ENCODE results near the gene MORF4L1. TPM values are rescaled to one million over a fixed set of nuclear protein-coding genes. Genes with fewer than 3 reads are reported as not detected.

The MORF4L1 gene
- total RNA-seq, 1 experiment from 2014 or later: 424 TPM

GRCh38 chr15:78881681-78882080, 9.0 kb downstream of the MORF4L1 start:
- BruUV-seq (replicated peaks): no TSS peak
- Histone ChIP-seq H3K27me3 (replicated peaks; ENCODE audit: control insufficient read depth, insufficient read depth, low read length) (no peaks in the 10 kb centered on the region), H3K4me1 (peaks cover 11% of the 10 kb centered on the region), H3K4me3 (ENCODE audit: low read depth, low read length) (no peak overlapping the region), H3K9me3 (no peaks in the 10 kb centered on the region), H3K36me3 (ENCODE audit: control insufficient read depth, insufficient read depth, low read length) (no peaks in the 10 kb centered on the region; the same call in 1 of the 2 replicates)
- peaks cover 71% of the 10 kb centered on the region for H3K36me3 Mint-ChIP-seq (ENCODE audit: insufficient read depth, unreplicated experiment)
- no peaks in the 10 kb centered on the region for H3K27me3 Mint-ChIP-seq (ENCODE audit: insufficient read depth, unreplicated experiment)
- no peak overlapping the region for H3K27ac Mint-ChIP-seq (ENCODE audit: unreplicated experiment)
- no peaks in the 10 kb centered on the region for H3K9me3 Mint-ChIP-seq (ENCODE audit: unreplicated experiment)
- no peak for TF ChIP-seq CTCF (IDR thresholded peaks at IDR 0.05; ENCODE audit: insufficient read depth in 1 of 2, low read depth in 1 of 2, low read length in 1 of 2, severe bottlenecking in 1 of 2, unreplicated experiment in 1 of 2)
- POLR2A ChIA-PET: no interaction called here
- H3K4me1 Mint-ChIP-seq (ENCODE audit: low read depth, unreplicated experiment): no peaks in the 10 kb centered on the region
- CTCF ChIA-PET: no interaction called here
- no peak for DNase-seq
- intact Hi-C loops (cut with micrococcal nuclease; ENCODE audit: unreplicated experiment): no loop called here
- no peak overlapping the region for H3K4me3 Mint-ChIP-seq (ENCODE audit: unreplicated experiment)

GRCh38 chr15:78889000-78889399, 16.3 kb downstream of the MORF4L1 start:
- ChIA-PET POLR2A (no interaction called here), CTCF (no interaction called here)
- intact Hi-C loops (cut with micrococcal nuclease; ENCODE audit: unreplicated experiment): no loop called here
- no TSS peak for BruUV-seq (replicated peaks)
- Mint-ChIP-seq H3K4me1 (ENCODE audit: low read depth, unreplicated experiment) (no peaks in the 10 kb centered on the region), H3K36me3 (ENCODE audit: insufficient read depth, unreplicated experiment) (peaks cover 99% of the 10 kb centered on the region), H3K27ac (ENCODE audit: unreplicated experiment) (no peak overlapping the region), H3K9me3 (ENCODE audit: unreplicated experiment) (no peaks in the 10 kb centered on the region), H3K4me3 (ENCODE audit: unreplicated experiment) (no peak overlapping the region), H3K27me3 (ENCODE audit: insufficient read depth, unreplicated experiment) (no peaks in the 10 kb centered on the region)
- DNase-seq: no peak
- Histone ChIP-seq H3K36me3 (ENCODE audit: control insufficient read depth, insufficient read depth, low read length) (no peaks in the 10 kb centered on the region; the same call in 1 of the 2 replicates), H3K9me3 (no peaks in the 10 kb centered on the region), H3K4me3 (ENCODE audit: low read depth, low read length) (no peak overlapping the region), H3K4me1 (no peaks in the 10 kb centered on the region; the same call in 1 of the 2 replicates), H3K27me3 (replicated peaks; ENCODE audit: control insufficient read depth, insufficient read depth, low read length) (no peaks in the 10 kb centered on the region)
- TF ChIP-seq CTCF (IDR thresholded peaks at IDR 0.05; ENCODE audit: insufficient read depth in 1 of 2, low read depth in 1 of 2, low read length in 1 of 2, severe bottlenecking in 1 of 2, unreplicated experiment in 1 of 2): no peak

- no peaks in the 10 kb centered on the region for H3K9me3 ChIP-seq
- intact Hi-C loops (cut with micrococcal nuclease; ENCODE audit: unreplicated experiment): no loop called here
These were observed 20.8 kb downstream of the MORF4L1 start for GRCh38 chr15:78893538-78893937.

More at GRCh38 chr15:78893538-78893937, 20.8 kb downstream of the MORF4L1 start:
- ChIA-PET CTCF (no interaction called here), POLR2A (no interaction called here)
- H3K27ac Mint-ChIP-seq (ENCODE audit: unreplicated experiment): no peak overlapping the region
- no peaks in the 10 kb centered on the region for H3K27me3 ChIP-seq (replicated peaks; ENCODE audit: control insufficient read depth, insufficient read depth, low read length)
- TF ChIP-seq CTCF (IDR thresholded peaks at IDR 0.05; ENCODE audit: insufficient read depth in 1 of 2, low read depth in 1 of 2, low read length in 1 of 2, severe bottlenecking in 1 of 2, unreplicated experiment in 1 of 2): no peak
- no peaks in the 10 kb centered on the region for H3K9me3 Mint-ChIP-seq (ENCODE audit: unreplicated experiment)
- H3K27me3 Mint-ChIP-seq (ENCODE audit: insufficient read depth, unreplicated experiment): no peaks in the 10 kb centered on the region
- no peaks in the 10 kb centered on the region; the same call in 1 of the 2 replicates for H3K36me3 ChIP-seq (ENCODE audit: control insufficient read depth, insufficient read depth, low read length)
- no peak overlapping the region for H3K4me3 ChIP-seq (ENCODE audit: low read depth, low read length)
- no peak for DNase-seq
- peaks cover 99% of the 10 kb centered on the region for H3K36me3 Mint-ChIP-seq (ENCODE audit: insufficient read depth, unreplicated experiment)
- no peak overlapping the region for H3K4me3 Mint-ChIP-seq (ENCODE audit: unreplicated experiment)
- H3K4me1 Mint-ChIP-seq (ENCODE audit: low read depth, unreplicated experiment): peaks cover 3% of the 10 kb centered on the region
- no peaks in the 10 kb centered on the region; the same call in 1 of the 2 replicates for H3K4me1 ChIP-seq
- BruUV-seq (replicated peaks): no TSS peak
